Measurements from ENCODE around the gene FAM111A. TPM values are rescaled to one million over a fixed set of nuclear protein-coding genes. Genes with fewer than 3 reads are reported as not detected.

Gene FAM111A
- total and polyA plus RNA-seq, 9 of the 15 experiments (the other 6 are each of a cell fraction or from before 2014, with no cell fraction given): 14.8 to 30.6 (median 20.1) TPM

- no TSS peak for BruUV-seq (replicated peaks)
- intact Hi-C loops (cut with micrococcal nuclease): no loop called here
- FAIRE-seq: no peak
- no peak overlapping the region for H3K4me2 ChIP-seq (ENCODE audit: insufficient read depth, low read length)
- H3K27ac ChIP-seq (ENCODE audit: extremely low read depth, low read depth, low read length): no peak overlapping the region
- ATAC-seq: no peak
- H3K9me1 ChIP-seq (ENCODE audit: control insufficient read depth, insufficient read depth, low read length): no peaks in the 10 kb centered on the region
- peaks cover 0 to 6% of the 10 kb centered on the region in 2 experiments; a peak in 1 of 5 replicates for H3K4me1 ChIP-seq (replicated peaks in 1 of 2; ENCODE audit: control insufficient read depth in 2 of 2, insufficient read depth in 2 of 2, low read length in 2 of 2)
- H3K27me3 ChIP-seq (ENCODE audit: control insufficient read depth in 2 of 2, insufficient read depth in 2 of 2, low read length in 2 of 2): peaks cover 0 to 25% of the 10 kb centered on the region in 2 experiments; a peak in 2 of 5 replicates
- H3K79me2 ChIP-seq (ENCODE audit: control insufficient read depth, insufficient read depth, low read length): no peaks in the 10 kb centered on the region
- no peaks in the 10 kb centered on the region for H3K9me3 ChIP-seq (replicated peaks; ENCODE audit: control insufficient read depth, insufficient read depth, low read depth, low read length)
- 0% methylated on average over 2 of the region's 2 CpGs for WGBS (ENCODE audit: insufficient coverage, low coverage, missing lambda C conversion rate)
- in situ Hi-C loops (cut with MboI): loop anchor here (25.0 kb wide), 1 partner anchor 507 kb away; no protein-coding TSS in a partner anchor
- no peak for DNase-seq (ENCODE audit: extremely low read depth in 1 of 4, low spot score in 3 of 4)
- ChIA-PET POLR2A (interaction anchor here (0.7 kb wide), 1 partner anchor 29 kb away, joined by 4 read pairs; no protein-coding TSS in a partner anchor), CTCF (ENCODE audit: low intra/inter-chr PET ratio) (no interaction called here)
- no peaks in the 10 kb centered on the region for H3K36me3 ChIP-seq (ENCODE audit: control insufficient read depth, insufficient read depth, low read length)
- H3K9ac ChIP-seq (ENCODE audit: insufficient read depth in 1 of 2, low read depth in 2 of 2, low read length in 2 of 2): no peak overlapping the region
- no peak for TF ChIP-seq NFRKB (IDR thresholded peaks at IDR 0.05; ENCODE audit: low read depth)
- TF ChIP-seq CCNT2 (IDR thresholded peaks at IDR 0.05; ENCODE audit: borderline replicate concordance, extremely low read depth, insufficient read length, low read depth, low read length): no peak
- no peak for TF ChIP-seq SRF (CRISPR knock-in tag; IDR thresholded peaks at IDR 0.05)
- no peak for TF ChIP-seq ZNF24 (IDR thresholded peaks at IDR 0.05)
- no peak for TF ChIP-seq HDAC8 (tag; IDR thresholded peaks at IDR 0.05)
- no peak for TF ChIP-seq POLR2G (IDR thresholded peaks at IDR 0.05; ENCODE audit: low read depth, low read length)
- TF ChIP-seq E2F3 (CRISPR knock-in tag; IDR thresholded peaks at IDR 0.05): no peak
- TF ChIP-seq ZNF764 (CRISPR knock-in tag; IDR thresholded peaks at IDR 0.05; ENCODE audit: low read depth): no peak
- TF ChIP-seq SIN3B (IDR thresholded peaks at IDR 0.05; ENCODE audit: low read depth): no peak
- H4K20me1 ChIP-seq (replicated peaks; ENCODE audit: control insufficient read depth, insufficient read depth, low read length): no peaks in the 10 kb centered on the region; the same call in 1 of the 2 replicates
- H3K4me3 ChIP-seq: no peak overlapping the region
- no peak overlapping the region for H2AFZ ChIP-seq (ENCODE audit: low read depth, low read length)
Measured at GRCh38 chr11:59180168-59180776, 37.6 kb downstream of the FAM111A start.
